GM19025 (cell line): ENCODE results near the gene EXOC4.

Experiments
- ATAC-seq: cut with Tn5 transposase; IDR thresholded peaks from one replicate; pipeline ENCODE4 v1.9.1; 2021; ENCODE audit warnings: mild to moderate bottlenecking, low read depth, moderate library complexity; ENCODE audit not compliant: unreplicated experiment

EXOC4 gene

DNA sequence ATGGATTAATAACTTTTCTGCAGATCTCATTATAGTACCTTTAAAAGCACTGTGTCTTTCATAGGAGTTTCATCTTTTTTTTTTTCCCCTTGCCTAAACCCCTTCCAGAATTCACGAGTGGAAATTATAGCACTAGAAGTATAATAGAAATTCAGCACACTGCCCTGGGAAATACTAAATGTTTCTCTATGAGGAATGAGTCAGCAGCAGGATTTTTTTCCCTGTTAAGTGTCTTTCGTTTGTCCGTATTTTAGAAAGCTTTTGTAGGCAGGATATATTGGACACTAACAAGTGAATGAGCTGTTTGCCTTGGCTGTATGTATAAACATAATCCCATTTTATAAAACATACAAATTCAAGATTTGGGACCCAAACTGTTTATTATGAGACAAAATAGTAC, 105.8 kb downstream of the EXOC4 start:
- no peak for ATAC-seq

- no peak for ATAC-seq
These were observed 106.6 kb downstream of the EXOC4 start for GRCh38 chr7:133359449-133359848.

DNA sequence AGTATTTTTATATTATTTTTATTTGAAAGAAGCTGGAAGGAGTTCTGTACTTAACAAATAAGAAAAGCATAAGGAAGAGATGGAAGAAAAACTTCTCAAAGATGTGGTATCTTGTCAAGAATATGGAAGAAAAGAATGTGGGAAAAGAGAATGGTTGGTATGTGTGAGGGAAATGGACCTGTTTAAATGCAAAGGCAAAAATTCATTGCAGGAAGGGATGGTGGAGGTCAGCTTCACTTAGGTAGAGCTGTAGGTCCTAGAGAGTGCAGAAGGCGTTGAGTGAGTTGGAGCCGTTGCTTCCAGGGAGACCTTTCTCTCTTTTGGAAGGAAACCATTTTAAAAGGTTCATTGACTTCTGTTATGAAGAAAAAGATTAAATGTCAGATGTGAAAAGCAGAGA, 107.3 kb downstream of the EXOC4 start:
- ATAC-seq, result no peak

GRCh38 chr7:133361806-133362205, 108.9 kb downstream of the EXOC4 start:
- no peak for ATAC-seq

DNA sequence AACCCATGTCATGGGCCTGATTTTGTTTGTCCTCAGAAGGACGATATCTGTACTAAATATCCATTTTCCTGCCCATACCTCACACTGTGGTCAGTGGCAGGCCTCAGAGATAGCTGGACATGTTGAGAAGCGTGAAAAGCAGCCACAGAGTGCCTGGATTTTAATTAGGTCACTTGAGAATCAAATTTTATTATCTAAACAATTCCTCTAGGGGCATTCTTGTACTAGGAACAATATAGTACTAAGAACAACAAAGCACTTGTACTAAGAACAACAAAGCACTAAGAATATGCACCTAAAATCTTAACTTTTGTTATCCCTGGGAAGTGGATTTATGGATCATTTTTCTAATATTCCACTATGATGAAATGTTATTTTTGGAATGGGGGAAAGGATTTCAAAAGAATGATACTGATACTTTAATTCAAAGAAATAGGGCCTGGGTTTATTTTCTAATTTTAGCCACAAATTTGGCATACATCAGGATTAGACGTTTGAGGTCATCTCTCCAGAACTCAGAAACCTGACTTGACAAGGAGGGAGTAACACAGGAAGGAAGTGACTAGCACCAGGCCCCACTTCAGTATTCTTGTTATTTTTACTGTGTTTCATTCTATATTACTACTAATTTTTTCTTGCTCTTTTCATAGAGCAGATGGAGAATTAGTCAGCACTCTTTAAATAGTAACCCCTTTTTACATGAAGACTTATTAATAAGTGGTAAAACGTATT, 112.2 kb downstream of the EXOC4 start:
- no peak for ATAC-seq

DNA sequence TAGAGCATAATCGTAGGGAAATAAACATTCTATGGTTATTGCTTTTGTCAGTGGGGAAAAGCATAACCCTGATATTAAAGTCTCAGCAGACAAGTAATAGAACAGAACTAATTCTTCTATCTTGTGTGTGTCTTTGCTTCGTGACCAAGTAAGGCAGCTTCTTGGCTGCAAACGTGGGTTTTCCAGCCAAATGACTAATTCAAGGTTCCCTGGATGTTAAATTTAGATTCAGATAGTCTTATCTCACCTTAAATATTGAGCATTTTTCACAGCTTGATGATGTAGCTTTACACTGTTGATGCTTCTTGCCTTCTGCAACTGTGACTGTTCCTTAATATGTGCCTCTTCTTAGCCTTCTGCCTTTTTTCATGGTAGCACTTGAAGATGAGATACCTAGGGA, 113.0 kb downstream of the EXOC4 start:
- no peak for ATAC-seq

GRCh38 chr7:133367561-133367960, 114.7 kb downstream of the EXOC4 start:
- ATAC-seq, result no peak

GRCh38 chr7:133369130-133369529, 116.3 kb downstream of the EXOC4 start:
- ATAC-seq, result no peak

DNA sequence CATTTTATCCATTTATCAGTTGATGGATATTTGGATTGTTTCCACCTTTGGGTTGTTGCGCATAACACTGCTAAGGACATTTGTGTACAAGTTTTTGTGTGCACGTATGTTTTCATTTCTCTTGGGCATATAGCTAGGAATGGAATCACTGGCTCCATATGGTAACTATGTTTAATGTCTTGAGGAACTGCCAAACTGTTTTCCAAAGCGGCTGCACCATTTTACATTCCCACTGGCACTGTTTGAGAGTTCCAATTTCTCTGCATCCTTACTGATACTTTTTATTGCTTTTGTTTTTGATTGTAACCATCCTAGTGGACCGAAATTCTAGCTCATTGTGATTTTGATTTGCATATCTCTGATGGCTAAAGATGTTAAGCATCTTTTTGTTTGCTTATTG, 118.7 kb downstream of the EXOC4 start:
- no peak for ATAC-seq

- no peak for ATAC-seq
These were observed 119.5 kb downstream of the EXOC4 start for GRCh38 chr7:133372337-133372736.

GRCh38 chr7:133376514-133376913, 123.6 kb downstream of the EXOC4 start:
- no peak for ATAC-seq

GRCh38 chr7:133381965-133382364, 129.1 kb downstream of the EXOC4 start:
- ATAC-seq, result no peak

DNA sequence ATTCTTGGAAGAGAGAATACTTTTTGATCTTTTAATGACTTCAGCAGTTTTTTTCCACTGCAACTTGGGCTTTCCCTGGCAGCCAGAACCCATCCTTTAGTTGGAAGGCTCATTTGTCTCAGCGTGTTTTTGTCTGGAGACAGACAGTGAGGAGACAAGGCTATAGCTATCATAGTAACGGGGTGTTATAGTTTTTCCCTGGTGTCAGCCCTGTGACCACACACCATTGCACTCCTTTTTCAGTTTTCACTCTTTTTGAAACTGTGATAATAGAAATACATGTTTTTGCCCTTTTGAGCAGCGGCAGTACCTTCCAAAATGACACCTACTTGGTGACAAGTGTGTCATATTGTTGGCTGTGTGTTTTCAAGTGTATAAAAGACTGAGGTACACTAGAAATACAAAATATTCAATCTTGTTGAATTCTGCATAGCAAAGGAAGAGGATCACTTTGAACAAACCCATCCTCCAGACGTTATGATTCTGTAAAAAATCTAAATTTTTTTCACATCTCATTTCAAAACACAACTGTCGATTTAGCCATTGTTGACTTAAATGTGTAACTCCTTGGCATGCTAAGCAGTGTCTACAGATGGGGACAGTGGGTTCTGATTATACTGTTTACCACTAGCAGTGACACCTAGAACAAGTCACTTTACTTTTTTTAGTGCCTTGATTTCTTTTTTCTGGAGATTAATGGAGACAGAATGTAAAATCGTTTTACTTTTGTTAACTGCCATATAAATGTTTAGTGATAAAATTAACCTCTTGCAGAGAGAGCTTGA, 130.1 kb downstream of the EXOC4 start:
- ATAC-seq, result no peak

- ATAC-seq, result no peak
These were observed 133.3 kb downstream of the EXOC4 start for GRCh38 chr7:133386205-133386604.

- ATAC-seq, result no peak
These were observed 136.8 kb downstream of the EXOC4 start for GRCh38 chr7:133389727-133390126.

DNA sequence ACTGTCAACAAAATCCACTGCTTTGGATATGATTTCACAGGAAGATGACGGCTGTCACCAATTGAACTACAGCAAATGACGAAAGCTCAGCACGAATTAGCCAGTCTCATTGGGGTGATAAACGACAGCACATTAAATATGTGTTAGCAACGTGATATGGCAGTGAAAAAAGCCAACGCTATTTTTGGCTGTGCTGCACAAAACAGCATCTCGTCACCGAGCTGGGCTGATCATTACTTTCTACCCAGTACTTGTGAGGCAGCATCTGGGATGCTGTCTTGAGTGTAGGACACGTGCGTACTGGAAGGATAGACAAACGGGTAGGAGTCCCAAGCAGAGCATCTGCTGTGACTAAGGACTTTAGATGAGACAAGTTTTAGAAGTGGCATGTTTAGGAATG, 138.3 kb downstream of the EXOC4 start:
- no peak for ATAC-seq

DNA sequence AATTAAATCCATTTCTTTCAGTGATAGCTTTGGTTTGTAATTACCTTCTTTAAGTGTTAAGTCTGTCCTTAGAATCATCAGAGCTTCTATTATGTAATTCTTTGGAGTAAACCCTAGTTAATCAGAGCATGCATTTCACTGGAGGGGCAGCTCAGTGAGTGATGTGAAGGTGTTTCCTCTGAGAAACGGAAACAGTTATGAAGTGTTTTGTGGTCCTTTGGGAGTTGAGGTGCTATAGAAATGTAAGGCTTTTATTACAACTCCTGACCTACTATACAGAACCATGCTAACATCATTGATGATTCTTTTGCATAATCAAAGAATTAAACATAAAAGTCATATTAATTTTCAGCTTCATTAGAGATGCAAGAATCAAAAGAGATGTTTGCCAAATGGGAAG, 141.5 kb downstream of the EXOC4 start:
- ATAC-seq, result no peak

DNA sequence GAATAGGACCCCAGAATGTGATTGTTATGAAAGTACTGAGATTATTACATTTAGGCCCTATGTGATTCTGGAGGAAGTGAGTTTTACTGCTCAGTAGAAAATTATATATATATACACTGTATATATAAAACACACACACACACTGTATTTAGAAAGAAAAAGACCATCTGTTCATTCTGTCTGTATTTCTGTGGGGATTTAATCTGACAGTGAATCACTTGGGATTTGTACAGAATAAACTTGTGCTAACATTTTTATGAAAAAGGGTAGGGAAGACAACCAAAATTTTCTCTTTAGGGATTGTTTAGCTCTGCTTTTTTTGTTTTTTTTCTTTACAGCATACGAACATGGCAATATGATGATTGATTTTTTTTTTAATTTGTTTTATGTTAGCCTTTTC, 142.7 kb downstream of the EXOC4 start:
- ATAC-seq, result no peak

GRCh38 chr7:133398506-133398905, 145.6 kb downstream of the EXOC4 start:
- no peak for ATAC-seq

DNA sequence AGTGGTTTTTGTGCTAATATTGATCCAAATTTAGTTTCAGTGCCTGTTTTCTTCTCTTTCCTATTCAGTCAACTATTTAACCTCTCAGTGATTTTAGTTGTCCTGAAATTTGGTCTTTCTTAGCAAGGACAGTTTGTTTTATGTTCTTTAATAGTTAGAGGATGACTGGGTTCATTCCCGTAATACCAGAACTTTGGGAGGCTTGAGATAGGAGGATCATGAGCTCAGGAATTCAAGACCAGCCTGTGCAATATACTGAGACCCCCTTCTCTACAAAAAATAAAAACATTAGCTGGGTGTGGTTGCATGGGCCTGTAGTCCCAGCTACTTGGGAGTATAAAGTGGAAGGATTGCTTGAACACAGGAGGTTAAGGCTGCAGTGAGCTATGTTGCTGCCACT, 148.3 kb downstream of the EXOC4 start:
- ATAC-seq, result no peak

DNA sequence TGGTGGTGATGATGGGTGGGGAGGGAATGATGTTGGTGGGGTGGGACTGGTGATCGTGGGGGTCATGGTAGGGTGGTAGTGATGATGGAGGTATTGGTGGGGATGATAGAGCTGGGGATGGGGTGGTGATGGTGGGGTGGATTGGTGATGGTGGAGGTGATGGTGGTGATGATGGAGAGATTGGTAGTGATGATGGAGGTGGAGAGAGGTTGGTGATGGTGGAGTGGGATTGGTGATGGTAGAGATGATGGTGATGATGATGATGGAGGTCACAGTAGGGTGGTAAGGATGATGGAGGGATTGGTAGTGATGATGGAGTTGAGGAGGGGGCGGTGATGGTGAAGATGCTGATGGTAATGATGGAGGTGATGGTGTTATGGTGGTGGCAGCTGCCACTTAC, 155.3 kb downstream of the EXOC4 start:
- no peak for ATAC-seq

- no peak for ATAC-seq
These were observed 156.5 kb downstream of the EXOC4 start for GRCh38 chr7:133409421-133409820.
